Activated T-helper 9 cell treated with anti-CD3 and anti-CD28 coated beads, Interleukin-2, amount 50 U/mL, for 16 hours (primary cell): ENCODE data around the gene ANGPTL7.
"Not testable (repeated sequence)": the region's sequence is repeated elsewhere in the genome, so short reads cannot be mapped to it uniquely, and the experiment has no call there.

Experiments
- DNase-seq: peaks from one replicate; pipeline ENCODE4 v3.0.0-alpha.2; 2020; ENCODE audit warnings: low read depth

The ANGPTL7 gene

DNA sequence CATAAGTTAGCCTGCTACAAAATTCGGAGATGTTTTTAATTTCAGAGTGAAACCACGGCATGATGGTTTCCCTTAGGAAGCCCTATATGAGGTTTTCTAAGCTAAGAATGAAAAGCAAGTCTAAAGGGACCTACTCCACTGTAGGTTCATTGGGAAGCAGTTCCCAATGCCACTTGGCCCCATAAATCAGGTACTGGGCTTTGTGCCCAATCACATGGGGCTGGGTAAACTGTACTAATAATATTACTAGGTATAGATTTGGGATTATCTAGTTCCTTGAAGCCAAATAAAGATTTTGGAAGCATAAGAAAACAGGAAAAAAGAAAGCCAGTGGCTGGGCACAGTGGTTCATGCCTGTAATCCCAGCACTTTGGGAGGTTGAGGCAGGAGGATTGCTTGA is 19.1 kb upstream of the ANGPTL7 start:
- no peak for DNase-seq

DNA sequence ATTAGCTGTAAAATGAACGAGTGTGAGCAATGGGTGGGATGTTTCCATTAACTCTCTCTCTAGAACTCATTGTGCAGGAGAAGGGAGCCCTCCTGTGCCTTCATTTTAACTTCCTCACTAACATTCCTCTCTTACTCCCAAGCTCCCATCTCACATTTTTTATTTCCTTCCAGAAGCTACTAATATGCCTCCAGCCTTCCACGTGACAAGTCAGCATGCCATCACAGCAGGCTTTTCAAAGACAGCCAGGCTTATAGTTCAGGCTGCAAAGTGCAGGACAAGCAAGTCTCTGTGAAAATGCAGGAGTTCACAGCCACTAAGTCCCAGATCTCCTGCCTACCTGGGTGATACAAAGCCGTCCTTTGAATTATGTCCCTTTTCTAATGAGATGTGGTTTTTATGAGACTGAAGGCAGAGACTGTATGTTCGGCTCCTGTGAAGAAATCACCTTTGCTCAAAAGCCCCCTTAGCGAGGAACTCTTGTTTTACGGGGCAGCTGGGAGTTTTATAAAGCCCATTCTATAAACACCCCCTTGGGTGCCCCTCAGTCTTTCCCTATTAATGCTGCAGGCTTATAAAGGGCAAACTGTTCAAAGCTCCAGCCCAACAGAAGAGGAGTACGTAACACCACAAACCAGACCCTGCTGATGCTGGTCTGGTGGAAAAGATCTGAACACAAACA is 14.8 kb upstream of the ANGPTL7 start:
- DNase-seq, result no peak

DNA sequence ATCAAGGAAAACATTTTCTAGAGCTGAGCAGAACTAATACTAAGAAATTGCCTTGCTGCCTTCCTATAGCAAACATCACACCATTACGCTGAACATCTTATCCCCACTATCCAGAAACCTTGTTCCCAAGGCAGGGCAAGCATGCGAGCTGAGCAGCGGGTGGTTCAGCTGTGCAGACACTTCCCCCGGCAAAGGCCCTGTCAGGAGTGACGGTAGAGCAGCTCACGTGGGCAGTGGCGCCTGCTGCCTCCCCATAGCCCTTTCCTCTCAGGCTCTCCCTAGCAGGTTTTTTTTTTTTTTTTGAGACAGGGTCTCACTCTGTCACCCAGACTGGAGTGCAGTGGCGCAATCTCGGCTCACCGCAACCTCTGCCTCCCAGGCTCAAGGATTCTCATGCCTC is 13.7 kb upstream of the ANGPTL7 start:
- no peak for DNase-seq

GRCh38 chr1:11176081-11176706 is 13.0 kb upstream of the ANGPTL7 start:
- DNase-seq, result no peak

- no peak for DNase-seq
Measured at GRCh38 chr1:11178021-11179015, 10.8 kb upstream of the ANGPTL7 start.

DNA sequence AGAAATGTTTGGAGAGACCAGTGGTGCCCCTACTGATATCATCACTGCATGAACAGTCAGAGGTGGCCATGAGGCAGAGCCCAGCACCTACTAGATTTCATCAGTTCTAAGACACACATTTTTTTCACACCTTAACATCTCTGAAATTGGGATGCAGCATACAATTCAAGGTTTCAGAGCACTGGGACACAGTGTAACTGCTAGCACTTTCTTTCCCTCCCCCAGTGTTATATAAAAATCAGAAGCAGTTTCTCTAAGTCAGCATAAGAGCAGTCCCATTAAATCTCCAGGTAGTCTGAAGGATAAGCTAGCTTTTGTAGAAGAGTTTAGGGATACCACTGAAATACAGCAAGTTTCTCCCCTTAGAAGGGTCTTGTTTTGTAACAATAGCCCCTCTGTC is 10.0 kb upstream of the ANGPTL7 start:
- DNase-seq, result no peak

- DNase-seq, result not testable (repeated sequence)
Measured at GRCh38 chr1:11179749-11180148, 9.4 kb upstream of the ANGPTL7 start.

- DNase-seq, result no peak
Measured at GRCh38 chr1:11180342-11180744, 8.8 kb upstream of the ANGPTL7 start.

GRCh38 chr1:11182884-11183283 is 6.3 kb upstream of the ANGPTL7 start:
- no peak for DNase-seq

DNA sequence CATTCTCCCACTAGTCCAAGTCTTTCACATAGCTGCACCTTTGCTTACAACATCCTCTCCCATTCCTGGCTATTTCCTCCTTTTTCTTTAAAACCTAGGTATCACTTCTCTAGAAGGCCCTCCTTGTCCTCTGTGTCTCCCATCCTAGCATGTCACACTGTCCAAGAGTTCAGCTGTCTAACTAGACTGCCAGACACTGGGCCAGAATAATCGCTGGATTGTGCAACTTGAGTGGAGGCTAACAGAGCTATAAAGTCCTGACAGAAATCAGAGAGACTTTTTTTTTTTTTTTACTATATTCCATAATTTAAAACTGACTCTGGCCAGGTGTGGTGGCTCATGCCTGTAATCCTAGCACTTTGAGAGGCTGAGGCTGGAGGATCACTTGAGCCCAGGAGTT is 4.2 kb upstream of the ANGPTL7 start:
- no peak for DNase-seq

DNA sequence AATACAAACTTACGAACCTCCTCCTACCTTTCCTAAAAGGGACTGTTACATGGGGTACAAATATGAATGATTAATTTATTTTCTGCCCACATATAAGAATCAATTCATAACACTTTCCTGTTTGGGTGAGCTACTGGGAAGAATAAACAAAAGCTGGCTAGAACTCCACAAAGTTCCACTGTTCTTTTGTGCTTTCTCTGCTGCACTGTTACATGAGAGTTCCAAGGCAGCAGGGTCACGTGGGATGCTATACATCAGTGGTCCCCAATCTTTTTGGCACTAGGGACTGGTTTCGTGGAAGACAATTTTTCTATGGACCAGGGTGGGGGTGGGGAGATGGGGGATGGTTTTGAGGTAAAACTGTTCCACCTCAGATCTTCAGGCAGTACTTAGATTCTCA is 2.2 kb upstream of the ANGPTL7 start:
- DNase-seq, result no peak

DNA sequence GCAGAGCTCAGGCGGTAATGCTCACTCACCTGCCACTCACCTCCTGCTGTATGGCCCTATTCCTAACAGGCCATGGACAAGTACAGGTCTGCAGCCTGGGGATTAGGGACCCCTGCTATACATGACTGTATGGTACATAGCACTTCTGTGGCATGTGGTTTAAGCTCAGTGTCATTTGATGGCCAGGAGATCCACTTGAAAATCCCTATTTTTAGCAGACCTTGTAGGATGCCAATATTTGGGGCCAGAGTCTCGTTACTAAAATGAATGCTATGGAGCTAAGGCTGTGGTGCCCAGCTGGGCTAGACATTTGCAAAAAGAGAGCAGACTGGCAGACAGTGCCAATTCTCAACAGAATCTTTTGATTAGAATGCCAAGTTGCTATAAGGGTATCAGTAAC is 1.7 kb upstream of the ANGPTL7 start:
- no peak for DNase-seq

DNA sequence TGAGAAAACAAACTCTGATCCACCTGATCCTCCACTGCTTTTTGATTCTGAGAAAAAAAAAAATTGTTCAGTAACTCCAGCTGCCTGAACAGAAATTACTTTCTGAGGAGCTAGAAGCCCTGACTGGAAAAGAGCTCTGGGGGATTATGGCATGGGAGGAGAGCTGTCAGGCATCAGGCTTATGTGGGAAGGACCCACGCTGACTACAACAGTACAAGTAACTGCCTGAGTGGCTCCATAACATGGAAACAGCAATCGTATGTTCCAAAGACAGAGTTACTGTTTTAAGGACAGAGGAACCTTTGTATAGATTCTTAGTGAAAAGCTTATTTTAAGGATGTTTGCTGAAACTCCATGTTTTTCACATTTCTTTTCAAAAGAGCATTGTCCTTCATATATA is 1.2 kb upstream of the ANGPTL7 start:
- DNase-seq, result no peak

- DNase-seq, result no peak
Measured at GRCh38 chr1:11188381-11188780, 774 bp upstream of the ANGPTL7 start.

- DNase-seq, result no peak
Measured at GRCh38 chr1:11193376-11193775, 4.2 kb downstream of the ANGPTL7 start.

DNA sequence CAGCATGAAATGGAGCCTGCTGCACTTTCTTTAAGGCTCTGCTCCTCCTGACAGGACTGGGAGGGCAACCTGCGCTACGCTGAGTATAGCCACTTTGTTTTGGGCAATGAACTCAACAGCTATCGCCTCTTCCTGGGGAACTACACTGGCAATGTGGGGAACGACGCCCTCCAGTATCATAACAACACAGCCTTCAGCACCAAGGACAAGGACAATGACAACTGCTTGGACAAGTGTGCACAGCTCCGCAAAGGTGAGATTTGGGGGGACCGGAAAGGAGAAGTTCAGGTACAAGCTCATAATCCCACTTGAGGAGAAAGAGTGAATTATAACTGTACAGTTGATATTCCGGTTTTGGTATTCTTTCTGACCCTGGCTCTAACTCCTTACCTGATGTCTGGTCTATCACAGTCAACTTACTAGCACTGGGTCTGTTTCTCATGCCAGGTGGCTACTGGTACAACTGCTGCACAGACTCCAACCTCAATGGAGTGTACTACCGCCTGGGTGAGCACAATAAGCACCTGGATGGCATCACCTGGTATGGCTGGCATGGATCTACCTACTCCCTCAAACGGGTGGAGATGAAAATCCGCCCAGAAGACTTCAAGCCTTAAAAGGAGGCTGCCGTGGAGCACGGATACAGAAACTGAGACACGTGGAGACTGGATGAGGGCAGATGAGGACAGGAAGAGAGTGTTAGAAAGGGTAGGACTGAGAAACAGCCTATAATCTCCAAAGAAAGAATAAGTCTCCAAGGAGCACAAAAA is 5.4 kb downstream of the ANGPTL7 start:
- DNase-seq, result no peak

GRCh38 chr1:11196945-11197344 is 7.8 kb downstream of the ANGPTL7 start:
- DNase-seq, result no peak

DNA sequence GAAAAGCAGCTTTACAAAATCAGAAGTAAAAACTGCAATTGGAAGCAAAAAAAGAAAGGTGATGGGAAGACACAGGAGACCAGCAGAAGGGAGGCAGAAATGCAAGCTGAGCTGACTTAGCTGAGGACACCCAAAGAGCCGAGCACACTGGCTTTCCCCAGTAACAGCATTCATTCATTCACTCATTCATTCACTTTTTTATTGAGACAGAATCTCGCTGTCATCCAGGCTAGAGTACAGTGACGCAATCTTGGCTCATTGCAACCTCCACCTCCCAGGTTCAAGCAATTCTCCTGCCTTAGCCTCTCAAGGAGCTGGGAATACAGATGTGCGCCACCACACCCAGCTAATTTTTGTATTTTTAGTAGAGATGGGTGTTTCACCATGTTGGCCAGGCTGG is 8.2 kb downstream of the ANGPTL7 start:
- no peak for DNase-seq

DNA sequence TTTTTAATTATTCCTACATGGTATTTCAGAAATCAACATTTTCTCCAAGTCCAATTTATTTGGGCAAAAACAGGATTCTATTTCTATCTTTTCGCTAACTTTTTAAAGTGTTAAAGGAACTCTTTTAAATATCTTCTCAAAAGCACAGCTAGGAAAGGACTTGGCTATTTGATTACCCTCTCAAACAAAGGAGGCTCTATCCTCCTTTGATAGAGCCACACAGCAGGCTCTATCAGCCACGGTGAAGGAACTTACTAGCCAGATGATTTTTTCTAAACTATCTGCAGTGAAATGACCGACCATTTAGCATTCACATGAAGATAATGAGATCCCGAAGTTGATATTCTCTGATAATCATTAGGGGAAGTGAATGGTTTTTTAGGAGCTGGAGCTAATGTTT is 9.1 kb downstream of the ANGPTL7 start:
- DNase-seq, result no peak

DNA sequence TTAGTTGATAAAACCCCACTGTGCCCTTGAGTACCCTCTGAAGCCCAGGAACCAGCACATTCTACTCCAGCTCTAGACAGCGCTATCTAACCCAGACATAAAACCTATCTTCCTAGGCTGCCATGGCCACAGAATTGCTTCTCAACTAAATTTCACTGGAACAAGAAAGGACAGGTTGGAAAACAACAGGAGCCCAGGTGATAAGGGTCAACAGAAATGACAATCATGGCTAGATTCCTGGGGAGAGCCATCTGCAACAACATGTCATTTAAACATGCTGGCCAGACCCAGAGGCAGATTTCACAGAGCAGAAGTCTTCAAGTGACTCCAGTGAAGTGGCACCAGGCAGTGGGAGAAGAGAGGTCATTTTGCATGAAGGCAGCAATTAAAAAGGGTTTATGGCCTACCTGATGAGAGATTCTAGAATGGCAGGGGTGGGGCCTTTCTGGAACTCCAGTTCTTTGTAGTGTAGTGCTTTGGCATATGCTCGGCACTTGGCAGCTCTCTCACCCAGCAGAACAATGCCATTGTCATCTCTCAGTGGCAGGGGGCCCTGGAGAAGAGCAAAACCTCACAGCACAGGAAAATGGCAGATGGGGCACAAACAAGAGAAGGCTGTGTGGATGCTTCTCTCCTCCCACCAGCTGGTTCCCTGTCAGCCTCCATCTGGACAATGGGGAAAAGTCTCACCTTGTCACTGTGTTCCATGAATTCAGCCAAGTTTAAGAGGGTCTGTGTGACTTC is 9.9 kb downstream of the ANGPTL7 start:
- DNase-seq, result no peak

DNA sequence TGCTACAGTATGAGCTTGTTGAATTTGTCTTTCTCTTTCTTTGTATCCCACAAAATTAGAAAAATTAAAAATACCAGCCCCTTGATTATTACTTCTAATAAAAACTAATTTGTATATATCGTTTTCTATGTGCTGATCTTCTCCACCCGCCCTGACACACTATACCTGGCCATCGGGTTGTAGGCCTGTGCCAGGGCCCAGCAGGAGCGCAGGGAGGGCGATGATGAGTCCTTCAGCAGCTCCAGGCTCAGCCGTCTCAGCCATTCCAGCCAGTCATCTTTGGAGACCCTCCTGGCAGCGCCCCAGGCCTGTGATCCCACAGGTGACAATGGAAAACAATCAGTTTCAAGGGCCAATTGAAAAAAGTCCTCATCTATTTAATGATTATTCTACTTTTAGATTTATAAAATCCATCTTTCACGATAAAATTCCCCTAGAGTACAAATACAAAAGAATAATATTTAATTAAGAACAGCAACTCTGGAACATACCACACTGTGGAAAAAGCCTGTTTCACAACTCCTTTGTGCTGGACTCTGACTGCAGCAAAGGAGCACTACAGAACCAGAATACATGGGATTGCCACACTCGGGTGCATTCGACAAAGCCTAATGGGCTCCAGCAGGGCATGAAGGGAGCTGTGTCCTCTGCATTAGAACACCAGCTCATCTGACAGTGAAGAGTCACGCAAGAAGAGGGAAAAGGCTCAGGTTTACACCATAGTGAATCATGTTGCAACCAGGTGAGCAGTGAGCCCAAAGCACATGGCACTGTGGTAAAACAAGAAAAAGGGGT is 15.4 kb downstream of the ANGPTL7 start:
- no peak for DNase-seq
